Measurements from ENCODE around the gene KCNQ1.

The KCNQ1 gene

DNA sequence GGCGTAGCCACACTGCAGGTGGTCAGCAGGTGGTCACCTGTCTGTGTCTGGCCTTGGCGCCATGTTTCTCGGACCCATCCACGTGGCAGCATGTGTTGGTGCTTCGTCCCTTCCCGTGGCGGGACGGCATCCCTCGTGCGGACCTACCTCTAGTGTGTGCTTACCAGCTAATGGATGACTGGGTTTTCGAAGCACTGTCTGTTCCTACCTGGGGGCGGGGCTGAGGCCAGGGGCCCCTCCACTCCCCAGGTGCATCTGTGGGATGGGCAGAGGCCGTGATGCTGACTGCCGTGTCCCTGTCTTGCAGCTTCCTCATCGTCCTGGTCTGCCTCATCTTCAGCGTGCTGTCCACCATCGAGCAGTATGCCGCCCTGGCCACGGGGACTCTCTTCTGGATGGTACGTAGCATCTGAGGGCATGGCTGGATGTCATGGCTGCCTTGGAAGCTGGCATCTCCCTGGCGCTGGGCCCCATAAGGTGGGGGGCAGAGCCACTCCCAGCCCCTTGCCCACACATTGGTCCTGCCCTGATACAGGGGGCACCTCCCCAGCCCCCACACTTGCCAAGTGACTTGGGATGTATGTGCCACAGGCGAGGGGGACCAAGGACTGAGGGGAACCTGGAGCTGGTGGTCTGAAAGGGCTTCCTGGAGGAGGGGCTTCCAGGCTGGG lies 82.9 kb downstream of the KCNQ1 start:
- no peak for DNase-seq

- DNase-seq = no peak
Measured at GRCh38 chr11:2528301-2529050, 83.7 kb downstream of the KCNQ1 start.

- DNase-seq = no peak
Measured at GRCh38 chr11:2529173-2529572, 84.4 kb downstream of the KCNQ1 start.

- DNase-seq = no peak
Measured at GRCh38 chr11:2529636-2530035, 84.8 kb downstream of the KCNQ1 start.

DNA sequence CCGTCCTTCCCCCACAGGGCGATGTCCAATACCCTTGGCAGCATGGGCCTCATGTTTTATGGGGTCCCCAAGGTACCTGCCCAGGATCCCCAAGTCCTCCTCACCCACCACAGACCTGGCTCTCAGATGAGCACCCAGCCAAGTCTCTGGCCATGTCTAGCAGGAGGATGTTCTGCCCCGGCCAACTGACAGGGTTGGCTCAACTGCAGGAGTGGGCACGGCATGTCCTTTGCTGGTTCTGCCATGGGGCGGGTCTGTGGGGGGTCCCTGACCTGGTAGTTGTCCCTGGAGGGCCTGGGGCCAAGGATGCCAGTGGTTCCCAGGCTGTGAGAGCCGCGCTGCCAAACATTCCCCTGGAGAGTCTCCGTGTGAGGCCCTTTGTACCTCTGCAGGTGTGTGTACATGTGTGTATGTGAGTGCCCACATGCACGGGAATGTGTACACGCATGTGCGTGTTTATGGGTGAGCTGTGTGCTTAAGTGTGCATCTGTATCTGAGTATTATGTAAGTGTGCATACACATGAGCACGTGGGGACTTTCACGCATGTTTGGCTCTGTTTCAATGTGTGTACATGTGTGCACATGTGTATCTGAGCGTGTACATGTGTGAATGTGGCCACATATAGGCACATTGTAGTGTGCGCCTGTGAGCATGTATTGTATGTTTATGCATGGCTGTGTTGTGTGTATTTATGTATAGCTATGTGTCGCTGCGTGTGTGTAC lies 85.5 kb downstream of the KCNQ1 start:
- DNase-seq = no peak

- no peak for DNase-seq
Measured at GRCh38 chr11:2530855-2531200, 86.0 kb downstream of the KCNQ1 start.

DNA sequence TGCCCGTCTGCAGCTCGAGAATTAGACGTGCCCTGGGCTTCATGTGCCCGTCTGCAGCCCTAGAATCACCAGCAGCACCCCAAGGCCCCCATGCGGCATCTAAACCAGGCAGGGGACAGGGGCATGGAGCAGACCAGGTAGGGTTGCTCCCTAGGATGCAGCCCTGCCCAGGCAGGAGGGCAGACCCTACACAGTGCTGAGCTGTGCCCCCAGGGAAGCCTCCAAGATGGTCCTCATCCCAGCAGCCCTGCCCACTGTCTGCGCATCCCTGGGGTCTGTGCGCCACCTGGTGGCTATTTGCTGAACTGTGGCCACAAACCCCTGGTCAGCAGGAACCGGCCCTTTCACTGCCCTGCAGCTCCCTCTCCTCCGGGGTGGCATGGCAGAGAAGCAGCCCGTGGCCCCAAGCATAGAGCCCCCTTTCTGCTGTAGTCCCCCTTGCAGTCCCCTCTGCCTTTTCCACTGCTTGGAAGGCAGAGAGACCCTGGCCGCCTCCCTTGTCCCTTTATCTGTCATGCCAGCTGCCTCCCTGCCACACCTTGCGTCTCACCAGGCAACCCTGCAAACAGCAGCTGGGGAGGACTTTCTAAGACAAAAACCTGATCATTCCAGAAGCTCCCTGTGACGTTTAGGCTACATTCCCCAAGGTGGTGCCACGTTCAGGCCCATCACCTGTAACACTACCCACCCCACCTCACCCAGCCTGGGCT lies 86.6 kb downstream of the KCNQ1 start:
- DNase-seq = peak; percentile 72

GRCh38 chr11:2531987-2532703 lies 87.3 kb downstream of the KCNQ1 start:
- no peak for DNase-seq

- peak; percentile 94 for DNase-seq
Measured at GRCh38 chr11:2532704-2533586, 88.1 kb downstream of the KCNQ1 start.

DNA sequence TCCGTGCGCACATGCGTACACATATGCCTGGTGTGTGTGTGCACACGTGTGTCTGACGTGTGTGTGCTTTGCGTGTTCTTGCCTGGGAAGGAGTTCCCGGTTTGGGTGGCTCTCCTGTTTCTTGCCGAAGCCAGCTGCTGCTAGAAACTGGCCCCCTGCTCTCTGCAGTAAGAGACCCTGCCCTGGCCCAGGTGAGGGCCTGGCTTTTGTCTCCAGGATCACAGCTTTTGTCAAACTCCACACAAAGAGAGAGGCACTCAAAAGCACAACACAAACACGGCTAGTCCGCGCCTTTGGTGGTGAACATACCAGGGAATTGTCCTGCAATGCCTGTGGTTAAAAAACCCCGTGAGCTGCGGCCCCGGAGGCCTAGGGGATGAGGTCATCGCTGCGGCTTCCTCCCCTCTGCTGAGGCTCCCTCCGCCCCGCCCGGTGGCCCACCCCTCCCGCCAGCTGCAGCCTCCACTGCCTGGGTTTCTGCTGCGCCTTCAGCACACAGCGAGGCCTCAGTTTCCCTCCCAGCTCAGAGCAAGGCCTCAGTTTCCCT lies 88.9 kb downstream of the KCNQ1 start:
- DNase-seq = no peak

GRCh38 chr11:2534134-2534956 lies 89.5 kb downstream of the KCNQ1 start:
- DNase-seq = no peak

- DNase-seq = no peak
Measured at GRCh38 chr11:2534957-2535672, 90.3 kb downstream of the KCNQ1 start.

DNA sequence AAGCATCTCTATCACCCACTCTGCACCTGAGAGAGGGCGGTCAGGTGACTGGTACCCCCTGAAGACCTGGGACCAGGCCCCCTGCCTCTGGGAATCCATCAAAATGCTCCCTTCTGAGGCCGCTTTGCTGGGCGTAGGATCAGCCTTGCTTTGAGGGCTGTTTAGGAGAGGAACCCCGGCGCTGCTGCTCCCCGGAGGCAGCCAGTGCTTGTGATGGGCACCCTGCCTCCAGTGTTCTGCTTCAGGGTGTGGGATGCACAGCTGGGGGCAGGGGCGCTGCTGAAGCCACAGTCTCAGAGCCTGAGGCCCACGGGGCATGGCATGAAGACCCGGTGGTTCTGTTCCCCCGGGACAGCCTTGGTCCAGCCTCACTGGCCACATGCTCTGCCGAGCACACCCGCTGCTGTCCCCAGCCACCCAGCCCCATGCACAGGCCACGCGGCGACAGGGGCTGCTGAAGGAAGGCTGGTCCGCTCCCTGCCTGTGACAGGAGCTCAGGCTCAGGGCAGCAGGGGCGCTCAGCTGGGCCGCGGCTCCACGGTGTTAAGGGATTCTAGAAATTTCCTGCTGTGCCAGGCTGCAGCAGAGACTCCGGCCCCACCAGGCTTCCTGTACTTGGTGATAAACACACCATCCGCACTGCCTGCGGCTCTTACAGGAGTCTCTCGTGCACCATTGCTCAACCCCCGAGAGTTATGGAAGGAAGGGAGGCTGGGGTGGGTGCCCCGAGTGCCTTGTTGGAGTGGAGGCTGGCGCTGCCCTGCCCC lies 91.0 kb downstream of the KCNQ1 start:
- DNase-seq = no peak

DNA sequence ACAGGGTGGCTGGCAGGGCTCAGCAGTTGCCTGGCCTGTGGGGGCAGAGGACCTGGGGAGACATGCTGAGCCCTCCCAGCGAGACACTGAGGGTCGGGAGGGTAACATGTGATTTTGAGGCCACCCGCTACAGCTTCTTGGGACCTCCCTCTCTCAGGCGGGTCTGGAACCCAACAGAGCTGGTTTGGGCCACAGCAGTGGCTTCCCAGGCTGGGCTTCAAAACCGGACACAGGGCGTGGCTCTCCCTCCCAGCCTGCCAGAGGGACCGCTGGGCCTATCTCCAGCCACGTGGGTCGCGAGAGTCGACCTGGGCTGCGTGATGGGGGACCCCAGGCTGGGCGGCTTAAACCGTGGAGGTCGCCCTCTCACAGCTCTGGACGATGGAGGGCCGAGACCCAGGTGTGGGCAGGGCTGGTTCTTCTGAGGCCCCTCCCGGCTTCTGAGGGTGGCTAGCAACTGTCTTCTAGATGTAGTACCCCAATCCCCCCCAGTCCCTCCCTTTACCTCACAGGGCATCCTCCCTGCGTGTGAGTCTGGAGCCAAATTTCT lies 91.7 kb downstream of the KCNQ1 start:
- DNase-seq = no peak

GRCh38 chr11:2537010-2537705 lies 92.3 kb downstream of the KCNQ1 start:
- DNase-seq = no peak

GRCh38 chr11:2537896-2538724 lies 93.3 kb downstream of the KCNQ1 start:
- no peak for DNase-seq

DNA sequence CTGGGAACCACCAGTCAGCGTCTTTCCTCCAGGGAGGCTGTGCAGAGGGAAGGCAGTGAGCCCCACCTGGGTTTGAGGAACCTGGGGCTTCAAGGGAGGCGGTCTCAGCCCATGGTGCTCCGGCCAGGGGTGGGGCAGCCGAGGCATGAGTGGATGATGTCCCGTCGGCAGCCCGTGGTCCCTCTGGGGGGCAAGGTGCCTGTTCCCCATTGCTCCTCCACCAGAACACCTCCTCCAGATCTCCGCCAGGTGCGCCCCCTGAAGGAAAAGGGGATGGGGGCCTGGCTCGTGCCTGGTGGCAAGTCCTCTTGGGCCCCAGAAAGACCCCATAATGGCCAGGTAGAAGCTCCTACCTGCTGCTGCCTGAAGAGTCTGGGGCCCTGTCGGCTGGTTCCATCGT lies 94.1 kb downstream of the KCNQ1 start:
- DNase-seq = no peak

Measured in stimulated activated CD4-positive, alpha-beta T cell treated with anti-CD3 and anti-CD28 coated beads, Interleukin-4, amount 100 ng/mL, for 24 hours (primary cell).